NCI-H524 treated with DMSO at 0.1 percent for 48 hours (cell line): Measurements from ENCODE around the gene PLB1.
"Not testable (repeated sequence)": the region's sequence is repeated elsewhere in the genome, so short reads cannot be mapped to it uniquely, and the experiment has no call there.

ENCODE experiments used
- DNase-seq: peaks from one replicate; lab custom pipeline; 2025; lab: John Stamatoyannopoulos, UW

PLB1 gene

GRCh38 chr2:28648671-28649395, 153.0 kb downstream of the PLB1 start:
- DNase-seq, result no peak

- DNase-seq, result no peak
Observed at GRCh38 chr2:28649481-28650265, 153.8 kb downstream of the PLB1 start.

GRCh38 chr2:28650266-28650584, 154.4 kb downstream of the PLB1 start:
- DNase-seq, result no peak

- no peak for DNase-seq
Observed at GRCh38 chr2:28652217-28652616, 156.4 kb downstream of the PLB1 start.

- DNase-seq, result no peak
Observed at GRCh38 chr2:28653892-28654662, 158.2 kb downstream of the PLB1 start.

DNA sequence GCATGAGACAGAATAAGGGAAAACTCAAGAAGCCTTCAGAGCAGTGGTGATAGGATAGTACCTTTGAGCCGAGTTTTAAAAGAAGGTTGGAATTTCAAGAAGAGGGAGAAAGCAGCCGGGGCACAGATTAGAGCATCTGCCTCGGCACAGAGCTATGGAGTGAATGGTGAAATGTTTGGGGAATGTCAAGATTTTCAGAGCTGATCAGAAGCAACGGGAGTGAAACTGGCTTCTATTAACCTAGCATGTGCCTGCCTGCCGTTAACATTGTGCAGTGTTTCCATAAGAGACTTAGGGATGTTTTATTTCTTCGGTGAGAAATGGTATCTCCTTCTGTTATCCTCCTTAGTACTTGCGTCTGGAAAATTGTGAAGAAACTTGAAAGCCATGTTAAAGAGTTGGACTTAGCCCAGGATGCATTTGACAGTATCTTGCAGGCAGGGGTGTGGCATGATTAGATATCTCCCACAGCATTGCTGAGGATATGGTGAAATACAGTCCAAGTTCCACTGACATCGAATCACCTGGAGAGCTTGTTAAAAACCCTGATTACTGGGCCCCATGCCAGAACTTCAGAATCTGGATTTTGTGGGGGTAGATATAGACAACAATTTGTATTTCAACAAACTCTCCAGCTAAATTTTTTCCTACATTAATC, 158.9 kb downstream of the PLB1 start:
- DNase-seq, result no peak

DNA sequence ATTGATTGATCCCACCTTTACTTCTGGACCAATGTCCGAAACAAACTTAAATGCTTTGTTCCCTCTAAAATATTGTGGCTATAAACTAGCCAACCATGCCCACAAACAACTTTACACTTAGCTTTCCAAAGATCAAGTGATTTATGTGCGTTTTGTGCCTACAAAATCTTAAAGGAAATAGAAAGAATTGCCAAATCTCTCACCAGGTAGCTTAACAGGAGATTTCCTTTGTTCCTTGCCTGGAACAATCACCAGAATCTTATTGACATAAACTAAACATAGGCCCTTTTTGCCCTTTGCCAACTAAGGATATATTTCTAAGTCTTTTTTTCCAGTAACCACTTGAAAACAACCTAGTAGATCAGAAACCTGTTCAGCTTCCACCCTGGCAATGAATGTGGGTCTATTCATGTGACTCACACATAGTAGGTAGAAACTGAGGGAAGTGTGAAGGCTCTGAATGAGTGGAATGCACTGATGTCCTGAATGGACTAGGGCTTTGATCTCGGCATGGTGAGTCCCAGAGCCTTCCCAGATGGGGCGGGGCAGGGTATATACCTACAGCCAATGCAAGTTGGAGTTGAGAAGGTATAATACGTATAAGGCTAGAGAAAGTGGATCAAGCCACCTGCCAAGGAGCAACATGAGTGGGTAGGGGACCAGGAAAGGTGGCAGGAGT, 161.2 kb downstream of the PLB1 start:
- no peak for DNase-seq

- DNase-seq, result no peak
Observed at GRCh38 chr2:28658369-28658768, 162.5 kb downstream of the PLB1 start.

DNA sequence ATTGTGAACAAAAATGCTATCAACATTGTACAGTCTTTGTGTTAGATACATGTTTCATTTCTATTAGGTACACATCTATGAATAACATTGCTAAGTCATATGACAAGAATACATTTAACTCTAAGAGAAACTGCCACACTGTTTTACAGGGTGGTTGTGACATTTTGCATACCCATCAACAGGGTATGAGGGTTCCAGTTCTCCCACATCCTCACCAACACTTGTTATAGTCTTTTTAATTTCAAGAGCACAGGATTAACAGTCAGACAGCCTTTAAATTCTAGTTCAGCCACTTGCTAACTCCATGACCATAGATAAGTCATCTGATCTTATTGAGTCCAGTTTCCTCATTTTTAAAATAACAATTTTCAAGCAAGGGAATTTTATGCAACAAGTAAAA, 163.3 kb downstream of the PLB1 start:
- no peak for DNase-seq

DNA sequence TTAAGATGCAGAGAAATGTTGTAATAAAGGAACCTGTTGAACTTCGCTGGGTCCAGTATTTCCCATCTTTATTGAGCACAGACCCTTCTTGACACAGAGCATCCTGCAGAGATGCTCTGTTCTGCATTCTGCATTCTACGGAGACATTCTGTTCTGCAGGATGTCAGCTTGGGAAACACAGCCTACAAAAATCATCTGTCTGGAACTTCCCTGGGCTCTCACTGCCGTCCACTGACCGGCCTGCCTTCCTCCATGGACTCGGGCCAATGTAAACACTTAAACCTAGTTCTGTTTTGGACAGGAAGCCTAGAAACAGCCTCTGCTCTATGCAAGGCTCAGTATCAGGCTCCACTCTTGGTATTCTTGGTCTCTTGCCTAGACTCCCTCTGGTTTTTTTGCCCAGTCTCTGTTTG, 165.7 kb downstream of the PLB1 start:
- DNase-seq, result no peak

DNA sequence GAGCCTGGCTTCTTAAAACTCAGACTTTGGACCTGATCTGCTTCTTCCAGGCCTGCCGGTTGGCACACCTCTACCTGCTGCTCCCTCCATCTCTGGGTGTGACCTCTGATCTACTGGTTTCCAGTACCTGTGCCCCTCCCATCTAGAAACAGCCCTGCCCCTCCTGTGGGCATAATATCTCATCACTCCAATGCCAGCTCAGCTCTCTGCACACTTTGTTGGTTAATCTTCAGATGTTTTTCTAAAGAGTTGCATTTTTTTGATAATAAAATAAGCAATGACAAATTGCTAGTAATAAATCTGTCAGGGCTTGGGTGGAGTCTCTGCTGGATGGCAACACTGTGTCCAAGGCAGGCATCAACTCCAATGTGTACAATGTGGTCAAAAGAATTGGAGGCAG, 166.2 kb downstream of the PLB1 start:
- no peak for DNase-seq

GRCh38 chr2:28662468-28663181, 166.8 kb downstream of the PLB1 start:
- no peak for DNase-seq

DNA sequence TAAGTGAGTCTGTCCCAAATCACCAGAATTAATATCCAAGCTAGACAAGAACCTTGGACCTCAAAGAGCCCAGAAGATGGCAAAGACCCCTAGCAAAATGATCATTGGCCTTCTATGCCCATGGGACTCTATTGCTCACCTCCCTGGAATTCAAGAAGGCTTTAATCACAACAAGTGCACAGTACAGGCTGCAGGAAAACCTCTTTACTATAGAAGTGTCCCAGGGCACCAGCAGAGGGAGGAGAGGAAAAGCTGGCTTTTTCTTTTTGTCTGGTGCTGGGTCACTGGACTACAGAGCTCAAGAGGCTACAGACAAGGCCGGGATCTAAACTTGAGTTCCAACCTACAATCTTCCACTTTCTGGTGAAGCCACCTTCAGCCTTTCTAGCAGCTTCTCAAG, 167.5 kb downstream of the PLB1 start:
- no peak for DNase-seq

GRCh38 chr2:28664120-28664842, 168.4 kb downstream of the PLB1 start:
- DNase-seq, result no peak

DNA sequence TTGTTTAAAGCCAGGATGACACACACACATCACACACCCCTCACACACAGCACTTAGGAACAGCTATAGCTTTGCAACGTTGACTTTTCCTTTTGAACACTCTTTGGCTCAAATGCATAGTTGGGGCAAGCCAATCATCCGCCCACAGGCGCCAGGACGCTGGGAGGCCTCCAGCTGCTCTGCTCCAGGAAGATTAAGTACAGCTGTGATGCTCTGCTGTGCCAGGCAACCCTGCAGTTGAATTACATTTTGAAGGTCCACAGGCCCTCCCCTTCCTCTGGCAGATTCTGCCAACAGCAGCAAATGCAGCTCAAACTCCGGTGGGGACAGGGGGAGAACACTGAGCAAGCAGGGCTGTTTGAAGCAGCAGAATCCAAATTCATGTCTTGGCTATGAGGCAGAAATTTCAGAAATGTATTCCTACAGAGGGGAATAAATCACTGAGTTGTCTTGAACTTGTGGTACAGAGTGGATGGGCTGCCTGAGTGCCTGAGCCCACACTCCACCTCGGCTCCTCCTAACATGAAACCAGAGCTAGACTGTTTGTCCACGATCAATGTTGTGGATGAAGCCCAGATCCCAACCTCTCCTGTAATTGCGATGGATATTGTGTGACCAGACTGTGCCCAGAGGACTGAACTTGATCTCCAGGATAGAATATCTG, 169.3 kb downstream of the PLB1 start:
- DNase-seq, result no peak

GRCh38 chr2:28665811-28666377, 170.0 kb downstream of the PLB1 start:
- not testable (repeated sequence) for DNase-seq

DNA sequence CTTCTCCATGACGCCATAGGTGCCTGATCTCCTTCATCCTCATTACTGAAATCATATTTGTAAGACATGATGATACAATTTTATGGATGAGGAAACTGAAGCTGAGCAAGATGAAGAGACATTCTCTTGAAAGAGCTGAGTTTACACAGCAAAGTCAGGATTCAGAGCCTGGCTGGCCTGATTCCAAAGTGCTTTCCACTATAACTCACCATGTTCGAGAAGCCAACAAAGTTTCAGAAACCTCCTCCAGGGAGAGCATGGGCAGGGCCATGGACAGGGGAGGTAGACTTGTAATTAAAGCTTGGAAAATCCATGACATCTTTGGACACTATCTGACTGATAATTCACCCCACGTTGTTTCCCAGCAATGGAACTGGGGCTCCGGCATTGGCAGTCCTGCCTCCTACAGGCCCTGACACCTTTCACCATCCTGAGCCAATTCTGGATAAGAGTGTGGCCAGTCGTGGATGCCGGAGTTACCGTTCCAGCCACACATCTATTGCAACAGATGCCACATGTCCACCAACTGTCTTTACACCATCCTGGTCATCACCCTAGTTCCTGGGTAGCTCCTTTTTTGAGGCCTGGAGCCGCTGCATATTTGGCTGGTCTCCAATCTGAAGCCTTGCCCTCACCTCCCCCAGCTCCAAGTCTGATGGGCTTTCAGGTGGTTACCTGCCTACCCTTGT, 170.8 kb downstream of the PLB1 start:
- DNase-seq, result no peak

- no peak for DNase-seq
Observed at GRCh38 chr2:28667261-28667660, 171.4 kb downstream of the PLB1 start.
